HCT116 (cell line): ENCODE results near the gene ARHGEF11.

Experiments
- EZH2 ChIP-seq: fragments of 200-600 bp; sonication (generic); IDR thresholded peaks from 2 replicates; pipeline ENCODE4 v1.6.1; 2017; ENCODE audit warnings: antibody characterized with exemption, mixed run types
- EZH2phosphoT487 ChIP-seq: fragments of 200-600 bp; IDR thresholded peaks from 2 replicates; pipeline ENCODE4 v1.6.1; 2018; ENCODE audit warnings: antibody characterized with exemption, borderline replicate concordance
- POLR2A ChIP-seq: IDR thresholded peaks from 2 replicates; pipeline ENCODE4 v1.7.0; 2011; ENCODE audit warnings: borderline replicate concordance; ENCODE audit not compliant: insufficient read depth, insufficient read length; ENCODE audit errors: extremely low read depth
- POLR2AphosphoS5 ChIP-seq: IDR thresholded peaks from 2 replicates; pipeline ENCODE4 v1.6.1; 2011; ENCODE audit warnings: mild to moderate bottlenecking, low read depth, low read length, moderate library complexity
- TF ChIP-seq, protein P1 (sequence below), 3 experiments: fragments of 200-600 bp in 1 of 3; sonication (generic) in 1 of 3; IDR thresholded peaks in 2 of 3; conservative IDR thresholded peaks in 1 of 3; 2 replicates each; pipeline ENCODE4 v1.5.1; 2012 to 2017; ENCODE audit warnings: low read depth in 2 of 3, low read length in 2 of 3, antibody characterized with exemption in 1 of 3, borderline replicate concordance in 1 of 3, control low read depth in 1 of 3, mild to moderate bottlenecking in 1 of 3, mixed read lengths in 1 of 3, mixed run types in 1 of 3, moderate library complexity in 1 of 3; ENCODE audit not compliant: insufficient read depth in 1 of 3
- TF ChIP-seq, protein P2 (sequence below): IDR thresholded peaks from 2 replicates; pipeline ENCODE4 v1.6.1; 2012

DNA sequence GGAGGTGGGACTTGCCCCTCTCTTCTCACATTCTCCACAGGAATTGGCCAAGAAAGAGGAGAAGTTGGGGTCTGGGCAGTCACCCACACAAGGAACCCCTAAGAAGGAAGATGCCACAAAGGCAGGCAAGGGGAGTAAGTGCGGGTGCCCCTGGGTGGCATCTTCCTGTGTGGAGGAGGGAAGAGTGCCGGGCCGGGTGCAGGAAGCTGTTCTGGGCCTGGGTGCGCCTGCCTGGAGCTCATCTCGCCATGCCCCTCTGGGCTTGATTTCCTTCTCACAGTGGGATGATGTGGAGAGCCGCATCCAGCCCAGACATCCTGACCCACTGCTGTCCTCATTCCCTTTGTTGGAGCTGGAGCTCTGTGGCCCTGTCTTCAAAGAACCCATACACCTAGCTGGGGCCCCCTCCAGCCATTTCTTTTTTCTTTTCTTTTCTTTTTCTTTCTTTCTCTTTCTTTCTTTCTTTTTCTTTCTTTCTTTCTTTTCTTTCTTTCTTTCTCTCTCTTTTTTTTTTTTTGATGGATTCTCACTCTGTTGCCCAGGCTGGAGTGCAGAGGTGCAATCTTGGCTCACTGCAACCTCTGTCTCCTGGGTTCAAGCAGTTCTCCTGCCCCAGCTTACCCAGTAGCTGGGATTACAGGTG is 115.8 kb downstream of the ARHGEF11 start:
- TF ChIP-seq POLR2A (no peak), EZH2phosphoT487 (no peak), EZH2 (no peak), POLR2AphosphoS5 (no peak)
- TF ChIP-seq, protein P1, sequence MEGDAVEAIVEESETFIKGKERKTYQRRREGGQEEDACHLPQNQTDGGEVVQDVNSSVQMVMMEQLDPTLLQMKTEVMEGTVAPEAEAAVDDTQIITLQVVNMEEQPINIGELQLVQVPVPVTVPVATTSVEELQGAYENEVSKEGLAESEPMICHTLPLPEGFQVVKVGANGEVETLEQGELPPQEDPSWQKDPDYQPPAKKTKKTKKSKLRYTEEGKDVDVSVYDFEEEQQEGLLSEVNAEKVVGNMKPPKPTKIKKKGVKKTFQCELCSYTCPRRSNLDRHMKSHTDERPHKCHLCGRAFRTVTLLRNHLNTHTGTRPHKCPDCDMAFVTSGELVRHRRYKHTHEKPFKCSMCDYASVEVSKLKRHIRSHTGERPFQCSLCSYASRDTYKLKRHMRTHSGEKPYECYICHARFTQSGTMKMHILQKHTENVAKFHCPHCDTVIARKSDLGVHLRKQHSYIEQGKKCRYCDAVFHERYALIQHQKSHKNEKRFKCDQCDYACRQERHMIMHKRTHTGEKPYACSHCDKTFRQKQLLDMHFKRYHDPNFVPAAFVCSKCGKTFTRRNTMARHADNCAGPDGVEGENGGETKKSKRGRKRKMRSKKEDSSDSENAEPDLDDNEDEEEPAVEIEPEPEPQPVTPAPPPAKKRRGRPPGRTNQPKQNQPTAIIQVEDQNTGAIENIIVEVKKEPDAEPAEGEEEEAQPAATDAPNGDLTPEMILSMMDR (IDR thresholded peaks at IDR 0.05 in 2 of 3, conservative IDR thresholded peaks at IDR 0.05 in 1 of 3; ENCODE audit: borderline replicate concordance in 1 of 3, insufficient read depth in 1 of 3, low read depth in 2 of 3, low read length in 2 of 3): no peak
- TF ChIP-seq, protein P2, sequence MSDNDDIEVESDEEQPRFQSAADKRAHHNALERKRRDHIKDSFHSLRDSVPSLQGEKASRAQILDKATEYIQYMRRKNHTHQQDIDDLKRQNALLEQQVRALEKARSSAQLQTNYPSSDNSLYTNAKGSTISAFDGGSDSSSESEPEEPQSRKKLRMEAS: no peak
